Upper lobe of right lung (tissue), 1 donor: ENCODE measurements around the gene NUDT2. TPM values are rescaled to one million over a fixed set of nuclear protein-coding genes. Genes with fewer than 3 reads are reported as not detected.
"Not testable (repeated sequence)": the region's sequence is repeated elsewhere in the genome, so short reads cannot be mapped to it uniquely, and the experiment has no call there.

Experiments
- ATAC-seq: fragments of 200-7000 bp; cut with Tn5 transposase; one replicate; pipeline ENCODE4 v1.9.1; 2020; ENCODE audit warnings: mild to moderate bottlenecking, moderate library complexity
- DNase-seq: peaks from one replicate; pipeline ENCODE4 v3.0.0-alpha.2; 2020
- H3K27ac ChIP-seq: fragments of 200-600 bp; one replicate; pipeline ENCODE4 v1.8.0; 2022
- H3K27me3 ChIP-seq: fragments of 200-600 bp; one replicate; pipeline ENCODE4 v1.8.0; 2022; ENCODE audit warnings: mild to moderate bottlenecking
- H3K36me3 ChIP-seq: fragments of 200-600 bp; one replicate; pipeline ENCODE4 v1.8.0; 2022
- H3K4me1 ChIP-seq: fragments of 200-600 bp; one replicate; pipeline ENCODE4 v1.8.0; 2022
- H3K4me3 ChIP-seq: fragments of 200-600 bp; one replicate; pipeline ENCODE4 v1.8.0; 2022; ENCODE audit warnings: mild to moderate bottlenecking
- H3K9me3 ChIP-seq: fragments of 200-600 bp; one replicate; pipeline ENCODE4 v1.8.0; 2022
- CTCF ChIP-seq: fragments of 200-600 bp; IDR thresholded peaks from one replicate; pipeline ENCODE4 v1.8.0; 2022; ENCODE audit warnings: antibody characterized with exemption
- intact Hi-C: fragments of 100-400 bp; cut with DNase I; formaldehyde crosslinking; loops from one replicate; pipeline ENCODE4 v1.11.0; 2022
- total RNA-seq: library from RNA; stranded (reverse); fragmentation: NEBNext Ultra II Directional; extraction: Animal tissue kit (Norgen Biotek cat#: 25700); gene quantifications from one replicate; pipeline ENCODE4 v1.2.1, GENCODE V29; 2021
- donor health status: DM: no; HTN: yes; CAD: no; lungs with severe emphysema.

The NUDT2 gene
- total RNA-seq, 1 donor from 2014 or later: 11.5 TPM

- no peak for ATAC-seq
- Histone ChIP-seq H3K9me3 (no peaks in the 10 kb centered on the region), H3K4me3 (no peak overlapping the region), H3K36me3 (no peaks in the 10 kb centered on the region), H3K27ac (no peak overlapping the region), H3K4me1 (no peaks in the 10 kb centered on the region), H3K27me3 (no peaks in the 10 kb centered on the region)
- intact Hi-C loops: no loop called here
- no peak for DNase-seq
- TF ChIP-seq CTCF: no peak
Measured at GRCh38 chr9:34292552-34292951, 36.8 kb upstream of the NUDT2 start.

GRCh38 chr9:34301064-34301463, 28.3 kb upstream of the NUDT2 start:
- H3K9me3 ChIP-seq, intact Hi-C loops, H3K4me3 ChIP-seq, H3K27me3 ChIP-seq, H3K36me3 ChIP-seq, DNase-seq, ATAC-seq, H3K27ac ChIP-seq, H3K4me1 ChIP-seq: not testable (repeated sequence)

- H3K9me3 ChIP-seq, H3K4me1 ChIP-seq, intact Hi-C loops, ATAC-seq, H3K4me3 ChIP-seq, H3K27ac ChIP-seq, H3K27me3 ChIP-seq, DNase-seq, H3K36me3 ChIP-seq: not testable (repeated sequence)
Measured at GRCh38 chr9:34308316-34308715, 21.1 kb upstream of the NUDT2 start.

- DNase-seq (no peak), ATAC-seq (no peak)
- Histone ChIP-seq H3K36me3 (no peaks in the 10 kb centered on the region), H3K27me3 (no peaks in the 10 kb centered on the region), H3K4me1 (no peaks in the 10 kb centered on the region), H3K9me3 (no peaks in the 10 kb centered on the region), H3K27ac (no peak overlapping the region), H3K4me3 (no peak overlapping the region)
- intact Hi-C loops: no loop called here
- no peak for TF ChIP-seq CTCF
Measured at GRCh38 chr9:34310215-34310614, 19.2 kb upstream of the NUDT2 start.

GRCh38 chr9:34311499-34312185, 17.7 kb upstream of the NUDT2 start:
- Histone ChIP-seq H3K4me3 (no peak overlapping the region), H3K36me3 (no peaks in the 10 kb centered on the region), H3K27ac (no peak overlapping the region), H3K4me1 (no peaks in the 10 kb centered on the region), H3K27me3 (no peaks in the 10 kb centered on the region), H3K9me3 (no peaks in the 10 kb centered on the region)
- ATAC-seq (no peak), DNase-seq (no peak)
- intact Hi-C loops: no loop called here
- TF ChIP-seq CTCF: no peak

GRCh38 chr9:34317436-34317835, 11.9 kb upstream of the NUDT2 start:
- Histone ChIP-seq H3K27ac (no peak overlapping the region), H3K27me3 (no peaks in the 10 kb centered on the region), H3K4me3 (no peak overlapping the region), H3K36me3 (no peaks in the 10 kb centered on the region), H3K4me1 (no peaks in the 10 kb centered on the region), H3K9me3 (no peaks in the 10 kb centered on the region)
- no peak for TF ChIP-seq CTCF
- no peak for DNase-seq
- intact Hi-C loops: no loop called here
- no peak for ATAC-seq
